SK-N-MC (cell line): ENCODE measurements around the gene MAPRE3.

ENCODE experiments used
- EZH2 ChIP-seq: fragments of 200-600 bp; sonication (generic); IDR thresholded peaks from one replicate; pipeline ENCODE4 v1.6.1; 2017; ENCODE audit warnings: antibody characterized with exemption
- FOXP2 ChIP-seq: optimal IDR thresholded peaks from 2 replicates; pipeline ENCODE3; 2011; ENCODE audit warnings: mild to moderate bottlenecking, moderate library complexity; ENCODE audit not compliant: insufficient read depth; ENCODE audit errors: extremely low read length, control extremely low read depth
- POLR2AphosphoS5 ChIP-seq: IDR thresholded peaks from 2 replicates; pipeline ENCODE4 v1.6.1; 2012; ENCODE audit warnings: mild to moderate bottlenecking, low read depth, low read length, borderline replicate concordance

DNA sequence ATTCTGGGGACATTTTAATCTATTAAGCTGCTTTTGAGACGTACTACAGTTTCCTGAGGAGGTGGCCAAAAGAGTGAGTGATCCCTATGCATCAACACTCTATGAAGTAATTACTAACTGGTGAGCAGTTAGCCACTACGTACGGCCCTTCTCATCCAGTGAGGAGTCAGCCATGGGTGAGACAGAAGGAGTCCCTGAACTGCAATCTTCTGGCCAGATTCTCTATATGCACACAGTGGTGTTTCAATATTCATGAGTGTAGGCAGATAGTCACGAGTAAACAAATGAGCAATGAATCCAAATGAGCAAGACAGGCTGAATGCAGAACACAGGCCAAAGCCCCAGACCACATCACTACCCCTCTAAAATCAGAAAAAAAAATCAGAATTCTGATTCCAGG lies 32.6 kb downstream of the MAPRE3 start:
- no peak for TF ChIP-seq EZH2
- no peak for TF ChIP-seq POLR2AphosphoS5
- no peak for TF ChIP-seq FOXP2
